HG03571 (cell line): ENCODE results near the gene KRTAP12-1.

Experiments
- ATAC-seq: cut with Tn5 transposase; IDR thresholded peaks from one replicate; pipeline ENCODE4 v1.9.1; 2021; ENCODE audit not compliant: unreplicated experiment

The KRTAP12-1 gene

GRCh38 chr21:44681861-44682579, at the start of gene KRTAP12-1:
KRTAP12-1 (minus strand) TSS chr21:44682163; CDS start chr21:44682123, 40 bp downstream.
- no peak for ATAC-seq

GRCh38 chr21:44730951-44731579, 49.1 kb upstream of the KRTAP12-1 start:
- no peak for ATAC-seq

DNA sequence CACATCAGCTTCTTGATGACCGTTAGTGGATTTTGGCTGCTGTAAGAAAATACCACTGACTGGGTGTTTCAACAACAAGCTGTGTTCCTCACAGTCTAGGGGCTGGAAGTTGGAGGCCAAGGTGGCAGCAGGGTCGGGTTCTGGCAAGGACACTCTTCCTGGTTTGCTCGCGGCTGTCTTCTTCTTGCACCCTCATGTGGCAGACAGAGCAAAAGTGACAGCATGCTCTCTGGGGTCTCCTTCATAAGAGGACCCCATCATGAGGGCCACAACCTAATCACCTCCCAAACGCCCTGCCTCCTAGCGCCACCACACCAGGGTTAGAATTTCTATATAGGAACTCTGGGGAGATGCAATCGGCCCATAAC, 48.0 kb upstream of the KRTAP12-1 start:
- no peak for ATAC-seq

DNA sequence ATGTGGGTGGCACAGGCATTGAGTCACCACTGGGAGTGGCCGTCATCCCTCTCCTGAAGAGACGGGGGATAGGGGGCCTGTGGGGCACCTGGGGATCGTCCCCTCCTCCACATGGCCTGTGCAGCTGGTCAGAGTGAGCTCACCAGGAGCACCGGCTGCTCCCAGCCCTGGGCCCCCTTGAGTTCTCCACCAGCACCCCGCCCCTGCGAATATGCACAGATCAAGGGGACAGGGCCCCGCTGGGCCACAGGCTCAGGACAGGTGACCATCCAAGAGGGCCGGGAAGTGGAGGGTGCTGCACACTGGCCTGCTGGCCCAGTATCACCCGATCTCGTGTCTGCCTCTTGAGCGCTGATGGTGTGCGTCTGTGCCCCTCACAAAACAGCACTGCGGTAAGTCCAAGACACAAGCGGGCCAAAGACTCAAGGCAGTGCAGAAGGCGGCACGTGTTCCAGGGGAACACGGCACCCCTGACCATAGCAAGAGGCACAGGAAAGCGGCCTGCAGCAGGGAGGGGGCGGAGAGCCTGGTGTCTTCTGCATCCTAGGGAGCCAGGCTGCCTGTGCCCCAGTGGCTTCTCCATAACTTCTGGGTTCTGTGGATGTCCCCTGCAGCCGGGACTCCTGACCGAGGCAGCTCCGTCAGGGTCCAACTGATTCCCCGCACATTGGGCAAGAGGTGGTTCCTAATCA, 47.5 kb upstream of the KRTAP12-1 start:
- no peak for ATAC-seq

- ATAC-seq, result no peak
Measured at GRCh38 chr21:44728716-44729115, 46.8 kb upstream of the KRTAP12-1 start.

DNA sequence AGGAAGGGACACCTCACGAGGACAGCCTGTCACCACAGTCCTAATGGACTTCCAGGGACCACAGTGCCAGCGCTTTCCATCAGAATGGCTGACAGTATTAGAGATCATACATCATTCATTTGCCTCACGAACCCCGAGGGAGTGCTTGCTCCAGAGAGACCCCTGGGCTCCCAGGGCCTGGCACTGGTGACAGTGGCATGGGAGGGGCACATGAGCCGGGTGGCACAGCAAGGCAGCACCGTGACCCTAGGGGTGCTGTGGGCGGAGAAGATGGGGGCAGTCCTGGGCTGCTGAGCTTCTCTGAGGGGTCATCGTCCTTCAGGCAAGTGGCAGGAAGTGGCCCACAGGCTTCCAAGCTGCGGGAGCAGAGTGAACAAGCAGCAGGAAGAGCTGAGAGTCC, 45.8 kb upstream of the KRTAP12-1 start:
- ATAC-seq, result no peak

DNA sequence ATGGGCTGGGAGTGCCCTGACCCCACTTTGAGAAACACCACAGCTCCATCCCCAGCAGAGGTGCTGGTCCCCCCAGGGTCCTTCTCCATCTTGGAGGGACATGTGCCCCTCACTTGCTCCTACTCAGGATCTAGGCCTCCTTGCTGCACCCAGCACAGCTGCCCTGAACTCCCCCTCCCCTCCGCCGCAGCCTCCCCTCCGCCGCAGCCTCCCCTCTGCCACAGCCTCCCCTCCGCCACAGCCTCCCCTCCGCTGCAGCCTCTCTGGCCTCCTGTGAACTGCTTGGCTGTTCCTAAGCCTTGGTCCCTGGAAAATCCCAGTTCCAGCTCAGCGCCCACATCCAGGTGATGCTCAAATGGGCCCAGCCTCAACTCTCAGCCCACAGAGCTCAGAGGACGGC, 45.4 kb upstream of the KRTAP12-1 start:
- no peak for ATAC-seq

DNA sequence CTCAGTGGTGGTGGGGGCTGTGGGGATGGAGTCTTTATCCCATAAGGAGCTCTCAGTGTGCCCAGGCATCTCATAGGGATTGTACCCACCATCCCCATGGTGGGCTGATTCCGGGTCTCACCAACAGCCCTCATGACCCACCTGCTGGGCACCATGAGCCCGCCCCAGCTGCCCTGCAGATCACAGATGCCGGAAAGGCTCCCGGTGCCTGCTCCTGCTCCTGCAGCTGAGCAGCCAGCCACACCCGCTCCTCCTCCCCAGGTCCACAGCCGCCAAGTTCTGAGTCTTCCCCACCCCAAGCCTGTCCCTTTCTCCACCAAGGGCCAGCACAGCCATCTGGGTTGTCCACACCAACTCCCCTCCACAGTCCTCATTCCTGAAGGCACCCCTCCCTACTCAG, 44.9 kb upstream of the KRTAP12-1 start:
- ATAC-seq, result no peak

DNA sequence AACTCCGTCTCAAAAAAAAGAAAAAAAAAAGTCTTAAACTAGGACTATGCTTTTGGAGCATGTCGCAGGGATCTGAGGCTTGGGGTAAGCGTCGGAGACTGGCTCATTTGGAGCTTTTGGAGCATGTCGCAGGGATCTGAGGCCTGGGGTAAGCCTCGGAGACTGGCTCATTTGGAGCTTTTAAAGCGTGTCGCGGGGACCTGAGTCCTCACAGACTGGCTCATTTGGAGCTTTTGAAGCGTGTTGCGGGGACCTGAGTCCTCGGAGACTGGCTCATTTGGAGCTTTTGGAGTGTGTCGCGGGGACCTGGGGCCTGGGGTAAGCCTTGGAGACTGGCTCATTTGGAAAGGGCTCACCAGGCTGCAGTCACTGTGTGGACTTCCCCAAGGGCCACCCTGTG, 43.0 kb upstream of the KRTAP12-1 start:
- no peak for ATAC-seq

- no peak for ATAC-seq
Measured at GRCh38 chr21:44724196-44724595, 42.2 kb upstream of the KRTAP12-1 start.

DNA sequence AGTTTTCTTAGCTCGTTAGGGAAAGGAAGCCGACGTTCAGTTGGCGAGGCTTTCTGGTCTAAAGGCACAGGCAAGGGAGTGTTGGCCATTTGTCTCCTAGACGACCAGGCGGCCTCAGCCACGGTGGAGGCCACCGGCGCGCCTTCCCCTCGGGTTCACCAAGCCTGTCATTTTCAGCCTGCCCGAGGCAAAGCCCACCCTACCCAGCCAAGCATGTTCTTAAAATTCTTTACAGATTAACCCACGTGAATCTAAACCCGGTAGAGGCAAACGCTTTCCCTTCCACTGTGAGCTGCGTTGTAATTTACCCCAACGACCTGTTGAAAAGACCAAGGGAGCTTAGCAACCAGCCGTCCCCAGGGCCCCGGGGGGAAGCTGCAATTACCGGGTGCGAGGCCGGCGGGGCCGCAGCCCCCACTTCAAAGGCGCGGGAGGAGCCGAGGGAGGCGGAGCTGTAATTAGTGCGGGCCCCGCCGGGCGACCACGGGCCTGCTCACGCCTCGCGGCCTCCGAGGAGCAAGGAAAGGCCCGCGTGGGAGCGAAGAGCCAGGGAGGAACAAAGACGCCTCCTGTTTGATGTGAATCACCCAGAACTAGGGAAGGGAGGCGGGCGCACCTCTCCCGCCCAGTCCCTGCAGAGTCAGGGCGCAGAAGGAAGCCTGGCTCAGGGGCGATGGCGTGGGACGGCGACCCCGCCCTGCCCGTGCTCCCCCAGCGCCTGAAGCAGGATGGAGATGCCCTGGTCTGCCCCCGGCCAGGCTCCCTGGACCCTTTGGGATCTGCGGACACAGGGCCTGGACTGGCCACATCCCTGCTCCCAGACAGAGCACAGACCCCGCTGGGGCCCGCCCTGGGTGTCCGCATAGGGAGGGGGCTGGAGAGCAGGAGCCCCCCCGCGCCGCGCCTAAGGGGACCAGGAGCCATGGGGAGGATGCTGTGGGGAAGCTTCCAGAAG, 41.5 kb upstream of the KRTAP12-1 start:
- ATAC-seq, result no peak

DNA sequence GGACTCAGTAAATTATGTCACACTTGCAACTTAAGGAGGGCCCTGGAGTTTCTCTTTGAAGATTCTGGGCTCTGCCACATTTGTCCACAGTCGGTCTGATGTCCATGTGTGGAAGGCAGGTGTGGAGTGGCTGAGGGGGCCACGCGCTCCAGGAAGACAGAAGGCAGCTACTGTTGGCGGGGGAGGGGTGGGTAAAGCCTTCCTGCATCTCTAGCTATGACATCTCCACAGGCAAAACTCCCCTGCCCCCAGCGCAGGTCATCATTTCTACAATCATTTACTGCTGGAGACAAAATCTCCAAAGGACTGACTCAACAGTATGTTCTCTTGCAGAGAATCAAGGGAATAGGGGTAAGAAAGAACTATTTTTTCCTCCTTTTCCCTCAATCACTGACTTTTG, 40.8 kb upstream of the KRTAP12-1 start:
- no peak for ATAC-seq

DNA sequence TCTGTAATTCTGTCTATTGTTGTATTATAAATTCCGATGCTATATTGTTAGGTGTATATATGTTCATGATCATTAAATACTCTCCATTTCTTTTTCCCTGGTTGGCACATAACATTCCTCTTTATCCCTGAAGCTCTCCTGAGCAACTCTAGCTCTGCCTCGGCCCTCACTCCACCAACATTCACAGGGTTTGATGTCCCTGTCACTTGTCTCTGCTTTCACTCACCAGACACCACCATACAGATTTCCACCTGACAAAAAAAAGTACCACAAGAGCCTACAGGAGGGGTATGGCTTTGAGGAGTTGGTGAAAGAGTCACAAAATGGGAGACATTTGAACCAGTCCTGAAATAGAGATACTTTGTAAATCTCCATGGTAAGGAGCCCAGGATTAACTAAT, 38.2 kb upstream of the KRTAP12-1 start:
- ATAC-seq, result no peak

GRCh38 chr21:44718571-44718970, 36.6 kb upstream of the KRTAP12-1 start:
- no peak for ATAC-seq

GRCh38 chr21:44718093-44718492, 36.1 kb upstream of the KRTAP12-1 start:
- no peak for ATAC-seq

GRCh38 chr21:44716984-44717383, 35.0 kb upstream of the KRTAP12-1 start:
- ATAC-seq, result no peak

- no peak for ATAC-seq
Measured at GRCh38 chr21:44714905-44715304, 32.9 kb upstream of the KRTAP12-1 start.

DNA sequence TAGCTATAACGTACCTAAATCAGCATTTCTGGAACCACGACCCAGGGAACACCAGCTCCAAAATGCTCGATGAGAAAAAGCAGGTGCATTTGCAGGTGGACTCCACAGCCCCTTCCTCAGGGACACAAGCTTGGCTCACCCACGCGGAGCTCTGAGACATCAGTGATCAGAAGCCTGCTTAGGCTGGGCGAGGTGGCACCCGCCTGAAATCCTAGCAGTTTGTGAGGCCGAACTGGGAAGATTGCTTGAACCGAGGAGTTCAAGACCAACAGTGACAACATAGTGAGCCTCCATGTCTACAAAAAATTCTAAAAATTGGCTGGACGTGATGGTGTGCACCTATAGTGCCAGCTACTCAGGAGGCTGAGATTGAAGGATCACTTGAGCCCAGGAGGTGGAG, 31.9 kb upstream of the KRTAP12-1 start:
- no peak for ATAC-seq

DNA sequence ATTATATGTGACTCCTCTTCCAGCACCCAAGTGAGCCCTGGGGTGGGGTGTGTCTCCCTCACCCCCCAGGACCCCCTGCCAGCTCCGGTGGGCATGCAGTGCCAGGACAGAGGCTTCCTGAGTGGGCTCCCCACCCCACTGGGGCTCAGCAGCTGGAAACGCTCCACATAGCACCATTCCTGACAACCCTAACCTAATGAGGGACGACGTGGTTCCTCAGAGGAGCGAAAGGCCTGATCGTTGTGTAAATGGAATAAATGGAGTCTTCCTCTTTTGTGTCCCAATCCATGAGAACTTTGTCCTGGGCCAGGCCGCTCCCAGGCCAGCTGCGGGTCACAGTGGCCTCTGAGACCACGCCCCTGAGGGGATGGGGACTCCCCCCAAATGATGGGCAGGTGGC, 31.2 kb upstream of the KRTAP12-1 start:
- no peak for ATAC-seq

DNA sequence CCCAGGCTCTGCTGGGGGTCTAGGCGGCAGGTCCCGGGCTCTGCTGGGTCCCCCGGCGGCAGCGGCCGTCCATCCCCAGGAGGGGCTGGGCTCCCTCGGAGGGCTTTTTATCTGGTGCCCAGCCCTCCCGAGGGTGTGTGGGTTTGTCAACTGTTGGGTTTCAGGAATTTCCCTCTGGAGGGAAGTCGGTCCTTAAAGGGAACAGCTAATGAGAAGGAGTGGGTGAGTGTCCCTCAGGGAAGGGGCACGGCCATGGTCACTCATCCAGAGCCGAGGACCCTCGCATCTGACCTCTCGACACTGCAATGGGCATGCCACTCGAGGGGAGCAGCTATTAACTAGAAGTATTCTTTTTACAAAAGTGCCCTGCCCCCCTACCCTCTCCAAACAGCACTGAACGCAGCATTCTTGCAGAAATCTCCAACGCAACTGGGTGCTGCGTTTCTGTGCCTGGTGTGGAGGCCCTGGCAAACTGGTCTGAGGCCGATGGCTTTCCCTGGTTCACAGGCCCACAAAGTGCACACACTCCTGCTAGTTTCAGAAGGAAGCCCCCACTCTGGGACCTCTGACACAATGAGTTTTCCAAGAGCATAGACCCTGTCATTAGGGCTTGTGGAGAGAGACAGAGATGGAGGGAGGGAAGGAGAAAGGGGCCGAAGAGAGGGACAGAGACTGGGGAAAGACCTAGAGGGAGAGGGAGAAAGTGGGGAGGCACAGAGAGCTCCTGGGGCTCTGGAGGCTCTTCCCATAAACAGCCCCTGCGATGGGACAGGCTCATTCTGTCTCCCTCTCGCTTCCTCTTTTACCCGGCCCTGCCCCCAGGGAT, 30.5 kb upstream of the KRTAP12-1 start:
- ATAC-seq, result no peak
